Parathyroid adenoma (tissue), 2 donors: Measurements from ENCODE around the gene RIOK3.
"Not testable (repeated sequence)": the region's sequence is repeated elsewhere in the genome, so short reads cannot be mapped to it uniquely, and the experiment has no call there.

ENCODE experiments used
- H2AFZ ChIP-seq: fragments of 300-600 bp; sonication (generic); one replicate; pipeline ENCODE4 v1.7.0; 2017; ENCODE audit warnings: antibody characterized with exemption, mild to moderate bottlenecking
- H3K27ac ChIP-seq: fragments of 300-600 bp; sonication (generic); one replicate; pipeline ENCODE4 v1.7.0; 2017
- H3K27me3 ChIP-seq: fragments of 300-600 bp; sonication (generic); one replicate; pipeline ENCODE4 v1.7.0; 2017; ENCODE audit warnings: low read length; ENCODE audit not compliant: control insufficient read depth, insufficient read depth
- H3K36me3 ChIP-seq: fragments of 300-600 bp; sonication (generic); one replicate; pipeline ENCODE4 v1.7.0; 2017; ENCODE audit warnings: low read length; ENCODE audit not compliant: control insufficient read depth, insufficient read depth
- H3K4me1 ChIP-seq: fragments of 300-600 bp; sonication (generic); one replicate; pipeline ENCODE4 v1.7.0; 2017; ENCODE audit warnings: control low read depth
- H3K4me2 ChIP-seq: fragments of 300-600 bp; sonication (generic); one replicate; pipeline ENCODE4 v1.7.0; 2017; ENCODE audit warnings: low read length
- H3K4me3 ChIP-seq: fragments of 300-600 bp; sonication (generic); one replicate; pipeline ENCODE4 v1.7.0; 2017; ENCODE audit warnings: low read depth, low read length
- H3K79me2 ChIP-seq: fragments of 300-600 bp; sonication (generic); one replicate; pipeline ENCODE4 v1.7.0; 2017; ENCODE audit warnings: control low read depth
- H3K9ac ChIP-seq: fragments of 300-600 bp; sonication (generic); one replicate; pipeline ENCODE4 v1.7.0; 2017; ENCODE audit warnings: mild to moderate bottlenecking
- H3K9me3 ChIP-seq: fragments of 300-600 bp; sonication (generic); one replicate; pipeline ENCODE4 v1.7.0; 2017; ENCODE audit warnings: low read length; ENCODE audit not compliant: control insufficient read depth
- CTCF ChIP-seq: fragments of 300-600 bp; sonication (generic); IDR thresholded peaks from one replicate; pipeline ENCODE4 v1.7.0; 2017; ENCODE audit warnings: antibody characterized with exemption, mild to moderate bottlenecking
- donor health status: primary hyperparathyroidism.

The RIOK3 gene

GRCh38 chr18:23424616-23425015 lies 28.5 kb upstream of the RIOK3 start:
- Histone ChIP-seq H3K4me1 (no peaks in the 10 kb centered on the region), H2AFZ (no peak overlapping the region), H3K4me3 (no peak overlapping the region), H3K27me3 (no peaks in the 10 kb centered on the region), H3K36me3 (no peaks in the 10 kb centered on the region), H3K9me3 (no peaks in the 10 kb centered on the region), H3K27ac (no peak overlapping the region), H3K79me2 (no peaks in the 10 kb centered on the region), H3K4me2 (no peak overlapping the region), H3K9ac (no peak overlapping the region)
- TF ChIP-seq CTCF = no peak

- H3K36me3 ChIP-seq = no peaks in the 10 kb centered on the region
- H3K27ac ChIP-seq = no peak overlapping the region
- H3K9me3 ChIP-seq = no peaks in the 10 kb centered on the region
- no peaks in the 10 kb centered on the region for H3K27me3 ChIP-seq
- H3K79me2 ChIP-seq = no peaks in the 10 kb centered on the region
- H3K4me1 ChIP-seq = no peaks in the 10 kb centered on the region
- H3K9ac ChIP-seq = no peak overlapping the region
- H2AFZ ChIP-seq = no peak overlapping the region
- no peak for TF ChIP-seq CTCF
- no peak overlapping the region for H3K4me2 ChIP-seq
- no peak overlapping the region for H3K4me3 ChIP-seq
These were observed 24.3 kb upstream of the RIOK3 start for GRCh38 chr18:23428821-23429220.

GRCh38 chr18:23429538-23429937 lies 23.5 kb upstream of the RIOK3 start:
- H3K4me2 ChIP-seq, H3K4me1 ChIP-seq, H2AFZ ChIP-seq, H3K9ac ChIP-seq, H3K4me3 ChIP-seq, H3K79me2 ChIP-seq, H3K27me3 ChIP-seq, H3K27ac ChIP-seq, H3K36me3 ChIP-seq, H3K9me3 ChIP-seq: not testable (repeated sequence)

- no peak overlapping the region for H2AFZ ChIP-seq
- H3K4me2 ChIP-seq = no peak overlapping the region
- no peak overlapping the region for H3K9ac ChIP-seq
- no peak overlapping the region for H3K4me3 ChIP-seq
- peaks cover 4% of the 10 kb centered on the region for H3K4me1 ChIP-seq
- no peaks in the 10 kb centered on the region for H3K36me3 ChIP-seq
- no peaks in the 10 kb centered on the region for H3K79me2 ChIP-seq
- no peak for TF ChIP-seq CTCF
- no peaks in the 10 kb centered on the region for H3K9me3 ChIP-seq
- no peaks in the 10 kb centered on the region for H3K27me3 ChIP-seq
- no peak overlapping the region for H3K27ac ChIP-seq
These were observed 19.7 kb upstream of the RIOK3 start for GRCh38 chr18:23433360-23433759.

GRCh38 chr18:23437357-23438045 lies 15.6 kb upstream of the RIOK3 start:
- H3K36me3 ChIP-seq = no peaks in the 10 kb centered on the region
- peak overlapping the region; percentile 92 for H3K4me3 ChIP-seq
- H3K4me2 ChIP-seq = peak overlapping the region; percentile 82
- peaks cover 4% of the 10 kb centered on the region for H3K4me1 ChIP-seq
- peak overlapping the region; percentile 33 for H3K9ac ChIP-seq
- no peak for TF ChIP-seq CTCF
- H3K27me3 ChIP-seq = no peaks in the 10 kb centered on the region
- no peak overlapping the region for H3K27ac ChIP-seq
- peak overlapping the region; percentile 88 for H2AFZ ChIP-seq
- H3K79me2 ChIP-seq = no peaks in the 10 kb centered on the region
- no peaks in the 10 kb centered on the region for H3K9me3 ChIP-seq
